Activated effector memory CD4-positive, alpha-beta T cell treated with Interleukin-2 at 50 U/mL for 16 hours (primary cell): ENCODE results near the gene HIPK1.

Experiments
- DNase-seq: peaks from one replicate; pipeline ENCODE4 v3.0.0-alpha.2; 2020

The HIPK1 gene

DNA sequence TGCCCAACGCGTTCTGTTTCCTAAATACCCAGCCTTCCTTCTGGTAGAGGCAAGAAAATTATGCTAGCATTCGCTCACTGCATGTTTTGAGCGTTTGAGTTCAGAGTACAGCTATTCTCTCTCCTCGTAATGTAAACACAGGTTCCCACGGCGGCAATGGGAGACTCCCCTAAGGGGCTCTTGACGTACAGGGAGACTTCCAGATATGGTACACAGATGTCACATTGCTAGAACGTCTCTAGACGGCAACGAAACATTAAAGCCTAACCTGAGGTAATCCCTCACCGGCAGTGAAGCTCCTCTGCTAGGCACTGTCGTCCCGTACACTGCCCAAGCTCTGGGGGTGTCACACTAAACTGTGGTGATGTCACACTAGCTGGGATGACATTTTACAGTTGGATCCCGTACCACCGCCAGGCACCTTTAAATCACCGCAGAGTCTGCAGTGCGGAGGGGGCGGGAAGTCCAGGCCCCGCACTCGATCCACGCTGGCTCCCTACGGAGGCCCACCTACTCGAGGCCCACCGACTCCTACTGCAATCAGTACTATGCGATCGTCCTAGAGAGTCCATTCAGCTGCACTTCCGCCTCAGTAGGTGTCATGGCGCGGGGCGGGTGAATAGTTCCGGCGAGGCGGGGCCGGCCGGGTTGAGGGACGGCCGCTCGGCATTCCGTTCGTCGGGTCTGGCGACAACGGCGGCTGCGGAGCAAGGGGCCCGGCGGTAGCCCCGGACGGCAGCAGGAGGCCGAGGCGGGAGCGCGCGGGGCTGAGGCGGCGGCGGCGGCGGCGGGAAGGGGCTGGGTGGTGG, at the start of gene HIPK1:
HIPK1 (plus strand) TSS at position 384 of the 809 bp plus-strand sequence.
- peak; percentile 90 for DNase-seq

DNA sequence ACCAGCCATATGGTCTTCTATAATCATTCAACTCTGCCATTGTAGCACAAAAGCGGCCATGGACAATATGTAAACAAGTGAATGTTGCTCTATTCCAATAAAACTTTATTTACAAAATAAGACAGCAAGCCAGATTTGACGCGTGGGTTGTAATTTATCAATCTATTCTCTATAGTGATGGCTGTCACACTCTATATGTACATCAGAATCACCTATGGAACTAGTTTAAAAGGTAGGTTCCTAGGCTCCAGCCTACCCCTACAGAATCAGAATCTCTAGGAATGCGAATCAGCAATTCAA, 49.4 kb upstream of the HIPK1 start:
- DNase-seq = no peak

DNA sequence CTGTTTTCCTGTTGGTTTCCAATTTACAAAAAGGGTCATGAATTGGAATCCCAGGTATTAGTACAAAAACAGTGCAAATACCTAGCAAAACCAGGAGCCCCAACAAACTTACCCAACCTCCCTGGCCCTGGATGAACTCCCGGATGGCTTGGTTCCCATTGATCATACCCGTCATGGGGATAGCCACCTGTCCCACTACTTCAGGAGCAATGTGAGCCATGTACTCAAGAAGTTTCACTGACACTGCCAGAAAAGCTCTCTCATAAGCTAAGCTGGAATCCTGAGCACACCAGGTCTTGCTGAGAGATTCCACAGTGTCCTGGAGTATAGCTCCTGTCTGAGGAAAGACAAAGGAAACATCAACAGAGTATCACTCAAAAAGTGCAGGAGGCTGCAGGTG, 47.5 kb upstream of the HIPK1 start:
- no peak for DNase-seq

DNA sequence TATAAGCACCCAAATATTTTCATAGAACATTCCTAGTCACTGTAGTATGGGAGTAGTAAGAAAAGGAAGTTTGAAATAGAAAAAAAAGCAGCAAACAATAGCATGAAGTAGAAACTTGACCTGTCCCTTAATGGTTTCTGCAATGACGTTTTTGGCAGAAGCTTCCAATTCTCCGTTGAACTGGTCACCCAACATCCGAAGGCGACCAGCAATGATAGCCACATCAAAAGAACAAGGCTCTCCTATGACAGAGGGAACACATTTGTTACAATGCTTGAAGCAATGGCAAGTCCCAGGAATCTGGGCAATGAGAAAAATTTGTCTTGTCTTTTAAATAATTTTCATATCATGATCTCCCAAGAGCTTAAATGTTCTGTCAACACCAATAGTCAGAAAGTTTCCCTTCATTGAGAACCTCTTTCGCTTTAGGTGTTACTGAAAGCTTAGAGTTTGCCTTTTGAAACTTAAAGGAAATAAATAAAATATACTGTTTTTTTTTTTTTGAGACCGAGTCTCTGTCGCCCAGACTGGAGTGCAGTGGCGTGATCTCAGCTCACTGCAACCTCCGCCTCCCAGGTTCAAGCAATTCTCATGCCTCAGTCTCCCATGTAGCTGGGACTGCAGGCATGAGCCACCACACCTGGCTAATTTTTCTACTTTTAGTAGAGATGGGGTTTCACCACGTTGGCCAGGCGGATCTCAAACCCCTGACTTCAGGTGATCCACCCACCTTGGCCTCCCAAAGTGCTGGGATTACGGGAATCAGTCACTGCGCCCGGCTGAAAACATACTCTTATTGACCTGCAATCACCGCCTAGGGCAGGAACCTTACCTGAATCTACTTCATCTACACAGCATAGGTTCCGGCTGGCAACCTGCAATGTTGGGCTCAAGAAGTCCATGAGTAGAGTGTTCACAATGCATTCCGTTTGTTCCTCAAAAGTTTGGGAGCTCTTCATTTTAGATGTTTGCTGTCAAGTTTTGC, 42.4 kb upstream of the HIPK1 start:
- no peak for DNase-seq

DNA sequence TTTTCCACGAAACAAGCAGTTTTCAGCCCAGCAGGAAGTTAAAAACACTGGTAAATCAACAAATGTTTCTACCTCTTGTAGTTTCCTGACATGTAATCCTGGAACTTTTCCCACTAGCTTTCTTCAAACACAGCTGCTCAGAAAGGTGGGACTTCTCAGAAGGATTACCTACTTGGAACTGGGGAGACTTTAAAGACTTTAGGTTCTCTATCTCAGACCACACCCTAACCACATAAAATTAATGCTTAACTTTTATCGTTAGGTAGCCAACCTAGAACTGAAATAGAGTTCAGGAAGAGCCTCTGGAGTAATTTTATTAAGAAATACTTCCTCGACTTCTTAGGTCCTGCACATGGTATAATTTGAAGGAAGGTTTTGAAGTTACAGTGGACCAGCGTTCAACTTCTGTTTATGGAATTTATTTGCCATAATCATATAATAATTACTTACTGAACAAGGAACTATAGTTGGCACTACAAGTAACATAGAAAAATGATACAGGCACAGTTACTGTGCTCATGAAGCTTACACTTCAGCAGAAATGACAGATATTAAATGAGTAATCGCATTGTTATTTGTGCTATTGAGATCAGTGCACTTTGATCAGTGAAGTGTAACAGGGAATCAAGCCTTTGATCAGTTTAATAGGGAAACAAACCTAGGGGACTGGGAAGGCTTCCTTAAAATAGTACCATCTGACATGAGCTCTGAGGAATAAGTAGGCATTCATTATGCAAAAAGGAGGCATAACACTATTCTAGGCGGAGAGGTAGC, 41.5 kb upstream of the HIPK1 start, which contains the start of gene BCL2L15:
BCL2L15 (minus strand) TSS at position 180 of the 774 bp plus-strand sequence. CDS start 206 bp downstream, outside the sequence.
- DNase-seq = no peak

DNA sequence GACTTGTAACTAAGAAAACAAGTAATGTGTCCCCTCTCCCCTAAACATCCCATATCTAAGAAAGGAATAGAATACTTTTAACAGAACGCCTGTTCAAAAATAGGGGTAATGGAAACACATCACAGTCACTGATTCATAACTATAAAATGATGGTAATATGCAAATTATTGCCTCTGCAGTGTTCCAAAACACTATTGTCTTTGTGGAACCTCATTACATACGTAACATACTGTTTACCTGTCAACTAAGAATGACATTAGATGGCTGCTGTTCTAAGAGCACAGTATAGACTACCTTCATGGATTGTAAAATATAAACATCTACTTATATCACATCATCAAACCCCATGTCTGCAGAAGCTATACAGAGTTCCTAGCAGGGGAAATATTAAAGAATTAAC, 38.3 kb upstream of the HIPK1 start:
- DNase-seq = no peak

DNA sequence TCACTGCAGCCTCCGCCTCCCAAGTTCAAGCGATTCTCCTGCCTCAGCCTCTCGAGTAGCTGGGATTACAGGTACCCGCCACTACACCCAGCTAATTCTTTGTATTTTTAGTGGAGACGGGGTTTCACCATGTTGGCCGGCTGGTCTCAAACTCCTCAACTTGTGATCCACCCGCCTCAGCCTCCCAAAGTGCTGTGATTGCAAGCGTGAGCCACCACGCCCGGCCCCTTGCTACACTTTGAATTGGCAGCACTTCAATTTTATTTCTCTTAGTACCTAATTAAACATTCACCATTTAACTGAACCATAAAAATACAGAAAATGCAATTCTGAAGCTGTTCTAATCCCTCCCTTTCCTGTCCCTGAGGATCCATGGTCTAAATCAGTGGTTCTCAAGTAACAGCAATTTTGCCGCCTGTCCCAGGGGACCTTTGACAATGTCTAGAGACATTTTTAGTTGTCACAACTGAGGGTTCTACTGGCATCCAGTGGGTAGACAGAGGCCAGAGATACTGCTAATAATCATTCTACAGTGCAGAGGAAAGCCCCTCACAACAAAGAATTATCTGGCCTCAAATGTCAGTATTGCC, 37.4 kb upstream of the HIPK1 start:
- DNase-seq = no peak

DNA sequence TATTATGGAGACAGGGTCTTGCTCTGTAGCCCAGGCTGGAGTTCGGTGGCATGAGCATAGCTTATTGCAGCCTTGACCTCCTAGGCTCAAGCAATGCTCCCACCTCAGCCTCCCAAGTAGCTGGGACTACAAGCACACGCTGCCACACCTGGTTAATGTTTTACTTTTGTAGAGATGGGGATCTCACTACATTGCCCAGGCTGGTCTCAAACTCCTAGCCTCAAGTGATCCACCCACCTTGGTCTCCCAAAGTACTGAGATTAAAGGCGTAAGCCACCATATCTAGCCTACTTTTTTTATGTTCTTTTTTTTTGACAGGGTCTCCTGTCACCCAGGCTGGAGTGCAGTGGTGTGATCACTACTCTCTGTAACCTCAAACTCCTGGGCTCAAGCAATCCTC, 35.9 kb upstream of the HIPK1 start:
- DNase-seq = no peak

DNA sequence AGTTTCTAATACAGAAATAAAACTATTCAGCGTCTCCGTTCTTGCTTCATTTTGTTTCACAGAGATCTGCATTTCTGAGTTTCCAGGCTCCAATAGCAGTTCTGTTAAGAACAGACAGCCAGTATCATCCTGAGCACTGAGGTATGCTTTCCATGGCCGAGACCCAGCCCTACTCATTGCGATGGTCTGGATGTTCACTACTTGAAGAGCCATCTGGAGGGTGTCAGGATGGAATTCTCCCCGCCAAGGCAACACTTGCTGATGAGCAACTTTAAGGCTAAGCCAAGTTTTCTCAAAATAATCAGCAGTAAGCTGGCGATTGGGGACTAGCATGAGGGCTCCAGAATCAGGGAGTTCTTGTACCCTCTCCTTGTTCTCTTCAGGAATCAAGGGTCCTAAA, 34.0 kb upstream of the HIPK1 start:
- no peak for DNase-seq

DNA sequence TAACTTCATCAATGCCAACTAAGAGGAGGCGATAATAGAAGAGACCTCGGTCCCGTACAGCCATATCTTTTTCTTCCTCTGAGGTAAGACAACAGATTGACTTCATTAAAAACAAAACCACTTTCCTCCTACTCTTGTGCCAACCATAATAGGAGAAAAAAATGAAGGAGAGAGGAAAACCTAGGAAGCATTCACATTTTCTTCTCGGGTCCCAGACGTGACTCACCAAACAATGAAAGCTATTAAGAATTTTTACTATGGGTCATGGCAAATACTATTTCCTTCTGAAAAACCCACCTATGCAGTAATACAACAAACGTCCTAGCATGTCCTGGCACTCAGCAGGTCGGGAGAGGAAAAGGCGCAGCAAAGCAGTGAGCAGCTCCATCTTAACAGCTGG, 33.2 kb upstream of the HIPK1 start:
- no peak for DNase-seq

DNA sequence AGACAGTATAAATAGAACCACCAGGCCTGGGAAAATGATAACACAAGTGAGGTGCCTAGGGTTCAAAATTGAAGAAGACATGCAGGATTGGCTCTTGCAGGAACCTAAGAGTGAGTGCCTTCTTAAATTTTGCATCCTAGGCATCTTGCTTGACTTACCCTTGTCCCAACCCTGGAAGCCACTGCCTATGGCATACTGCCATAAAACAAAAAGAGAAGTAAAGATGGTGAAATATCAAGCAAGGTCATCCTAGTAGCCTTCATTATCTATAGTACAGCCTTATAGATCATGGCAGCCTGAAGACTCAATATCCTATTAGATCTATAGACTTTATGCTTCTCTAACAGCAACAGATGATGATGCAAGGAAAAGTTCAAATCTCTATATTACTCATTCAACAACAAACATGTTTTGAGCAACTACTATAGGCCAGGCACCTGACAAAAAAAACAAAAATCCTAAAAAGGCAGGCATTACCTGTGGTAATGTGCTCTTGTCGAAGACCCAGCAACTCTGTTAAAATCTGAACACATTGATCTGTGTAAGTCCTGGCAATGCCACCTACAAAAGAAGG, 30.8 kb upstream of the HIPK1 start:
- DNase-seq = no peak

DNA sequence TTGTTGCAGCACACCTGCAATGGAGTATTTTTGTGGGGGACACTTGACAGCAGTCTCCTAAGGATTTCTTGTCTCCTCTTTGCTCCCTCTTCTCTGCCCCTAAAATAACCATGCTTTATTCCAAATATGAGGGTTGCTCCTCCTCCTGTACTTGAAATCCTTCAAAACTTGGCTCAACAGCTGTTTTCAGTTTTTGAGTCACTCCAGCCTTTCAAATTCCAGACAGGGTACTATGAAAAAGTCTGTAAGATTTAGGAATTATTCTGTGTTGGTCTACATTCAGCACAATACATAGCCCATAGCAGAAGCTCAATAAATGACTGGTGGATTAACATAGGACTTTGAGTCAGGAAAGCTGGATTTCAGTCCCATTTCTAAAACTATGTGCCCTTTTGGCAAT, 30.0 kb upstream of the HIPK1 start:
- DNase-seq = no peak

DNA sequence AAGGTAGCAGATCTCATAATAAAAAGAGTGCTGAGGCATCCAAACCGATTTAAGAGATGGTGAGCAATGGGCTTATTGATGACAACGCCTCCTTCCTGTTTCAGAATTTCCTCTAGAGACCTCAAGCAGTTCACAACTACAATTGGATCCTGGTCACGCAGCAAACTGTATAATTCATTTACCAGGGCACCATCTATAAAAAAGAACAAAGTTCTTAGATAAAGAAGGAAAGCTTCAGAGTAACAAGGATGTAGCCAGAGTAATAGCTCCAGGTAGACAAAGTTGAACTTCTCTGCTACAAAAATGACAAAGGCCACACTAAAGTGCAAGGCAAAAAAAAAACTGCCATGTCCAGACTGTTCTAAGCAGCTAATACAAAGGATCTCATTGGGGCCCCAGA, 27.9 kb upstream of the HIPK1 start:
- DNase-seq = no peak

DNA sequence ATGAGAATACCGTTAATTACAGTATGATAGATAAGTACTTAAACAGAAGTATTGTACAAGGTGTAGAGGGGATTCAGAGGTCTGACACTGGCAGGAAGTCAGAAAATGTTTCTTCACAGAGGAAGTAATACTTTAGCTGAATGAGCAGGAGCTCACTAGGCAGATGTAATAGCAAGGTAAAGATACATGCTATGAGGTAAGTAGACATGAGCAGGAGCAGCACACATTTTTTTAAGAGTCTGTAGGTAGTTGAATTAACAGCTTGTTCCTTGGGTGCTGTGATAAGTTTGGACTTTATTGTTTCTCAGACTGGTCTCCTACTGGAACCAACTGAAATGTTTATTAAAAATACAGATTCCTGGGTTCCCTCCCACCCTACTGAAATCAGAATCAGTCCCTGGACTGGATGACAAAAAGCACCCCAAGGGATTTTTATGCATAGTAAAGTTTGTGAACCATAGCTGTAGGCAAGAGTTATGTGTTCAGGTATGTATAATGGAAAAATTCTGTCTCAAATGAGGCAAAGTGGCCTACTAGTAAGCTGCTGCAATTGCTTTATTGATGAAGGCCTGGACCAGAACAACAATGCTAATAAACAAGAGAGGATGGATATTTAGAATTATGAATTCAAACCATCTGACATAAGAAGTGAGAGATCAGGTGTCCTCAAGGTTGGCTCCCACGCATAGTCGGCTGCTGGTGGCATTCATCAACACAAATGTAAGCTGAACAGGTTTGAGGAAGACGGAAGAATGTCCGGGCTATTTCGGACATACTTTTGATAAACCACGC, 25.4 kb upstream of the HIPK1 start:
- DNase-seq = no peak

DNA sequence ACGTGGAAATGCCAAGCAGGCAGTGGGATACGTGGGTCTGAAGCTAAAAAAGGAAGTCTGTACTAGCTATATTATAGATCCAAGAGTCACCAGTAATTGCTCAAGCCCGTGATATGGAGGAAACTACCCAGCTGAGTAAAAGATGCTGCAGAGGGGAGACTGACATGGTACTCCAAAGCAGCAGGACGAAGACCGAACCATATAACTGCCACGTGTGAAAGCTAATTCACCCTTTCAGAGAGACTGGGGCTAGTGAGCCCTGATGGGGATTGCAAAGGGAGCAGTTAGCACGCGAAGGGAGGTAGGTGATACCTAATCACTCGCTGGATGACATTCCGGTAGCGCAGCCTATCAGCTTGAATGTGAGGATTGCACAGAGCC, 24.8 kb upstream of the HIPK1 start:
- DNase-seq = no peak

DNA sequence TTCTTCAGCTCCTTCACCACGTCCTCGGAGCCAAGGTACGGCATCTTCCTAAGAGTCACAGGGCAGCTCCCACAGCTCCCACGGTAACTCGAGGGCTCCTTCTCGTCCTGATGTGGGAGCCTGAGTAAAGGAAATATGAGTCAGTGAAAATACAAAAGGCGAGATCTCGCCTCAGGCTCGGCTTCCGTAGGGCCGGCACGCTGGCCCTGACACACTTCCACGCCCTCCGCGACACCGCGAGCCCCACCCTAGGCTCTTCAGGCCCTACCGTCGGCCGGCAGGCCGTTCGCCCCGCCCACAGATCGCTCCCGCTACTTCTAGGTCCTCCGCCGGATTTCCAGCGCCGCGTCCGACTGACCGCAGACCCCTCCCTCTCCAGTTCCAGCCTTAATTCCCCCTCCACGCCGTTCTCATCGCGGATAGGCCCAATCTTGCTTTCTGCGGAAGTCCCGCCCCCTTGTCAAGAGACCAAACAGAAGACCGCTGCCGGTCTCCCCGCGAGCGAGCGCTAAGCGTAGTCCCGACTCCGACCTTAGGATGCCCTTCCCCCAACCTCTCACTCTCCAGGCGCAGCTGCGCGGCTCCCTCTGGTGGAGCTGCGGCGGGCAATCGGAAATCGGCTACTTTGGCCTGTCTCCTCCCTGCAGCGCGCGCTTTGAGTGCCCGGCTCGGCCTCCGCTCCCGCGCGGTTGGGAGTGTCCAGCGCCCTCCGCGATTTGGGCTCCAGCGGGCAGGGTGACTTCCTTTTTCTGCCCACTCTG, 24.3 kb upstream of the HIPK1 start, which contains the start of the genes AP4B1 and DCLRE1B:
AP4B1 (minus strand) TSS at position 126 of the 761 bp plus-strand sequence; CDS start at position 44, 82 bp downstream.
DCLRE1B (plus strand) TSS at position 653 of the 761 bp plus-strand sequence. CDS start 261 bp downstream, outside the sequence.
- DNase-seq = peak; percentile 95

DNA sequence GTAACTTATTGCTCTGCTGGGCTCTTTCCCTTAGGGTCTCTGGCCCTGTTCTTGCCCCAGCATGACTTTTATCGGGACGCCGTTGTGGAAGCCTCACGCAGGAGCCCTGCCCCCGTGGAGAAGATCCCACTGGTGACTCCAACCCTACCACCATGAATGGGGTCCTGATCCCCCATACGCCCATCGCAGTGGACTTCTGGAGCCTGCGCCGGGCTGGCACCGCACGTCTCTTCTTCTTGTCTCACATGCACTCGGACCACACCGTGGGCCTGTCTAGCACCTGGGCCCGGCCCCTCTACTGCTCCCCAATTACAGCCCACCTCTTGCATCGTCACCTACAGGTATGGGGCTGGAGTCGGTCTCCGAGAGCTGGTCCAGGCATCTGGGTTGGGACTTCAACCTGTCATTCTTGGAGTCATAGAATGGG, 23.7 kb upstream of the HIPK1 start:
- DNase-seq = no peak

DNA sequence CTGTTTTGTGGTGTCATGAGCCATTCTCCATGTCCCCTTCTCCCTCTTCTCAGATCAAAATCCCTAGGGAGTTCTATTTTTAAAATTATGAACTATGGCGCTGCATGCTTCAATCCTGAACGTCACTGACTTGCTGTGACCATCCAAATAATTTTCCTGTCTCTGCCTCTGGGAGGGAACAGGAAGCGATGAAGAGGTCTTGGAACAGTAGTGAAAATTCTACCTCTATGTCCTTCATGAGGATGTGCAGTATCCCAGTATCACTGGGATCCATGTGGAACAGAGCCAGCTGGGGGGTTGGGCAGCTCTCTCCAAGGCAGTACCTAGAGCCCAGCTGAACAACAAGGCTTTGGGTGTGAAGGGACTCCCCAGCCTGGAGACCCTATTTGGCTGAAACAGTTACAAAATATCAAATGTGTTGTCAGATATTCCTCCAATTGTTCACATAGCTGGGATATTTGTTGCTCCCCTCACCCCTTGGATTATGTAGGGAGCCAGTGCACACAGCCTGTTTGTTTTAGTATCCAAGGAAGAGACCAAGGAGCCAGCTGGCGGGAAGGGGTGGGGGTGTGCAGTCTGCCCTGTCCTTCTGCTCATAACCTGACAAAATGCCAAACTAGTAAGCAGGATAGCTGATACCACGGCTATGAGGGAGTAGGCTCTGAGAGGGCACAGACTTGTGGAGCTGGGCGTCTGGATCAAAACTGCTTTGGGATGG, 16.4 kb upstream of the HIPK1 start:
- no peak for DNase-seq

DNA sequence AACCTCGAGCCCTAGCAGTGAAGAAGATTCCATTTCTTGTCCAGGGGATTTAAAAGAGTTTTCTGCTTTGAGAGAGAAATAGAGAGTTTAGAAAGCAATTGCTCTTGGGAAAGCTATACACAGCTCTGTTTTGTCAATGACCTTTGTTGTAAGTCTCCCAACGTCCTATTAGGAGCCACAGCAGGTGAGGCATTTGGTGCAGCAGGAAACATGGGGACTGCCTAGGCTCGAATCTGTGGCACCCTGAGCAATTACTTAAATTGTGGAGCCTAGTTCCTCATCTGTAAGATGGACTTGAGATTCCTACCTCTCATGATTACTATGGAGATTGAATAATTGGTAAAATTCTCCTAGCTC, 15.8 kb upstream of the HIPK1 start:
- no peak for DNase-seq
